Muscle layer of colon (tissue), 2 donors: ENCODE measurements around the gene GTPBP8.

Source experiments
- H3K27ac ChIP-seq: one replicate; pipeline ENCODE4 v1.7.0; 2013; ENCODE audit warnings: low read depth, mild to moderate bottlenecking, low read length, moderate library complexity
- H3K27me3 ChIP-seq, 2 donors: one replicate each; pipeline ENCODE4 v1.7.0; 2013; ENCODE audit warnings: low read length in 2 of 2, mild to moderate bottlenecking in 2 of 2; ENCODE audit not compliant: insufficient read depth in 2 of 2, control insufficient read depth in 1 of 2
- H3K36me3 ChIP-seq: one replicate; pipeline ENCODE4 v1.7.0; 2013; ENCODE audit warnings: mild to moderate bottlenecking, low read length; ENCODE audit not compliant: insufficient read depth
- H3K4me1 ChIP-seq: one replicate; pipeline ENCODE4 v1.7.0; 2013; ENCODE audit warnings: mild to moderate bottlenecking, low read length; ENCODE audit not compliant: insufficient read depth
- H3K4me3 ChIP-seq, 2 donors: one replicate each; pipeline ENCODE4 v1.7.0; 2013; ENCODE audit warnings: low read length in 2 of 2, low read depth in 1 of 2, mild to moderate bottlenecking in 1 of 2, moderate library complexity in 1 of 2
- H3K9ac ChIP-seq: one replicate; pipeline ENCODE4 v1.7.0; 2013; ENCODE audit warnings: low read length
- H3K9me3 ChIP-seq: one replicate; pipeline ENCODE4 v1.7.0; 2013; ENCODE audit warnings: mild to moderate bottlenecking, low read length
- donor health status: abdominal sarcoma.
- donor health status: Adenocarcinoma of cecum.

The GTPBP8 gene

DNA sequence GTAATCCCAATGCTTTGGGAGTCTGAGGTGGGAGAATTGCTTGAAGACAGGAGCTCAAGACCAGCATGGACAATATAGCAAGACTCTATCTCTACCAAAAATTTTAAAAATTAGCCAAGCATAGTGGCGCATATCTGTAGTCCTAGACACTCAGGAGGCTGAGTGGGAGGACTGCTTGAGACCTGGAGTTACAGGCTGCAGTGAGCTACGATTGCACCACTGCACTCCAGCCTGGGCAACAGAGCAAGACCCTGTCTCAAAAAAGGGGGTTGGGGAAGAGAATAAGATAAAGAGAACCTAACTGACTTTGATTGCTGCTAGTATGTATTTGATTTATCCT, 16.6 kb upstream of the GTPBP8 start:
- no peaks in the 10 kb centered on the region for H3K4me1 ChIP-seq
- no peak overlapping the region for H3K27ac ChIP-seq
- H3K27me3 ChIP-seq: no peaks in the 10 kb centered on the region
- H3K9me3 ChIP-seq: no peaks in the 10 kb centered on the region
- no peak overlapping the region for H3K9ac ChIP-seq
- no peaks in the 10 kb centered on the region for H3K36me3 ChIP-seq
- H3K4me3 ChIP-seq: no peak overlapping the region

GRCh38 chr3:112974894-112975293, 15.9 kb upstream of the GTPBP8 start, which contains the start of gene CD200R1:
Gene CD200R1, minus strand, starts transcription at chr3:112975103. Its CDS starts 246 bp downstream, at chr3:112974857.
- H3K4me1 ChIP-seq: no peaks in the 10 kb centered on the region
- no peaks in the 10 kb centered on the region for H3K27me3 ChIP-seq
- no peak within 1 kb of the TSS for H3K9ac ChIP-seq
- no peaks in the 10 kb centered on the region for H3K9me3 ChIP-seq
- H3K36me3 ChIP-seq: no peaks in the 10 kb centered on the region
- no peak within 1 kb of the TSS for H3K4me3 ChIP-seq
- H3K27ac ChIP-seq: no peak within 1 kb of the TSS

DNA sequence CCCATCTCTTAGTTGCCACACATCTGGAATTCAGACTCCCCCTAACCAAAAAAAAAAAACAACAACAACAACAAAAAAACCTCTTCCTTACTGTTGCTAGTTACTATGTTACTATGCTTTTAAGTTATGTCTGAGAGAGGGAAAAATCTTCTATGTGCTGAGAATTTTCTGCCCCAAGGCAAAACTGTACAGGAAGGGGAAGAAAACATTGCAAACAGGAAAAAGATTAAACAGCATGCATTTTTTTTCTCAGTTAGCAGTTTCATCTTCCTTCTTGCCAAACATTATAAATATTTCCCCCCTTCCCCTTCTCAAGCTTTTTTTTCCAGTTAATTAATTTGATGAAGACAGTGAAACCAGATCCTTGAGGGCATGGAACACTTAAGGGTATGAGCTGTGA, 14.8 kb upstream of the GTPBP8 start:
- H3K27me3 ChIP-seq: no peaks in the 10 kb centered on the region
- H3K36me3 ChIP-seq: no peaks in the 10 kb centered on the region
- H3K9me3 ChIP-seq: no peaks in the 10 kb centered on the region
- H3K4me1 ChIP-seq: no peaks in the 10 kb centered on the region
- no peak overlapping the region for H3K4me3 ChIP-seq
- no peak overlapping the region for H3K27ac ChIP-seq
- H3K9ac ChIP-seq: no peak overlapping the region

- no peak overlapping the region for H3K4me3 ChIP-seq
- no peaks in the 10 kb centered on the region for H3K36me3 ChIP-seq
- no peaks in the 10 kb centered on the region for H3K27me3 ChIP-seq
- H3K9me3 ChIP-seq: no peaks in the 10 kb centered on the region
- no peak overlapping the region for H3K27ac ChIP-seq
- H3K9ac ChIP-seq: no peak overlapping the region
- H3K4me1 ChIP-seq: no peaks in the 10 kb centered on the region
Measured at GRCh38 chr3:112976953-112977352, 13.8 kb upstream of the GTPBP8 start.

DNA sequence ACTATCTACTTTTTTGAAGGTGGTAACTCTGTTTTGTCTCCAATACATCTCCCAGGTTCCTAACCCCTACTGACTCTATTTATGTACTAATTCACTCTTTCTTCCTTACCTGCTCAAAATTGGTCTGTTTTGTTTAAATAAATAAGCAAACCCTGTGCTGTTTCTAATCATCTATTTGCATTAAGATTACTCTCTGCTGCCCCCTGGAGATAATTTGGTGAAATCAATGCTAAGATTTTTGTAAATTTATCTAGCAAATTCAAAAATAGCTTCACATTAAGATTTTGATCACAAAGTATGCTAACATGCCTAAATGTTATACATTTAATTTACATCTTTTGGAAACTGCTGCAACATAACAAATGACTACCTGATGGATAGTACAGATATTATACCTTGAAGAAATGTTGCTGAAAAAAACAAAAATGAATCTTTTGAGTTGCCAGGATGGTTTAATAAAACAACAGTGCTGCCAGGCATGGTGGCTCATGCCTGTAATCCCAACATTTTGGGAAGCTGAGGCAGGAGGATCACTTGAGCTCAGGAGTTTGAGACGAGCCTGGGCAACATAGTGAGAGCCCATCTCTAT, 11.4 kb upstream of the GTPBP8 start:
- no peaks in the 10 kb centered on the region for H3K9me3 ChIP-seq
- no peak overlapping the region for H3K4me3 ChIP-seq
- no peaks in the 10 kb centered on the region for H3K36me3 ChIP-seq
- no peaks in the 10 kb centered on the region for H3K27me3 ChIP-seq
- H3K4me1 ChIP-seq: no peaks in the 10 kb centered on the region
- H3K27ac ChIP-seq: no peak overlapping the region
- H3K9ac ChIP-seq: no peak overlapping the region

GRCh38 chr3:112980080-112980479, 10.7 kb upstream of the GTPBP8 start:
- Histone ChIP-seq H3K4me1 (no peaks in the 10 kb centered on the region), H3K4me3 (no peak overlapping the region), H3K9me3 (no peaks in the 10 kb centered on the region), H3K36me3 (no peaks in the 10 kb centered on the region), H3K27me3 (no peaks in the 10 kb centered on the region), H3K9ac (no peak overlapping the region), H3K27ac (no peak overlapping the region)

DNA sequence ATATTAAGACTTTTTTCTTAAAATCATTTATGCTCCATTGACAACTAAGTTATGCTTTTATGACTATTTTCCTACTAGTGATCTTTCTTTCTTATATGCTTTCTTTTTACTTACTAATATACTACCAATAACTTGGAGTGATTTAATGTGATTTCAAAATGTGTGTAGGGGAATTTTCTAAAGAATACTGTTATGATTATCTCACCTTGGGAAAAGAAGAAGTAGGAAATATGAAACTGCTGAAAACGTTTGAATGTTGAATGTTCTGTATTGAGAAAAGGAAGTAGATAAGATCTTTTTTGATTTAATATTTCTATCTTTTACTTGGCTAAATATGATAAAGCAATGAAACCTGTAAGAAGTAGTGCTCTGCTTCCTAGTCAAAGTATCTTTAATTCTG, 8.1 kb upstream of the GTPBP8 start:
- Histone ChIP-seq H3K27ac (no peak overlapping the region), H3K27me3 (no peaks in the 10 kb centered on the region), H3K4me1 (no peaks in the 10 kb centered on the region), H3K4me3 (no peak overlapping the region), H3K9ac (no peak overlapping the region), H3K36me3 (no peaks in the 10 kb centered on the region), H3K9me3 (no peaks in the 10 kb centered on the region)

- Histone ChIP-seq H3K36me3 (no peaks in the 10 kb centered on the region), H3K9me3 (no peaks in the 10 kb centered on the region), H3K27me3 (no peaks in the 10 kb centered on the region), H3K4me3 (no peak overlapping the region), H3K27ac (no peak overlapping the region), H3K9ac (no peak overlapping the region), H3K4me1 (no peaks in the 10 kb centered on the region)
Measured at GRCh38 chr3:112984485-112984884, 6.3 kb upstream of the GTPBP8 start.

- H3K9ac ChIP-seq: no peak overlapping the region
- H3K36me3 ChIP-seq: no peaks in the 10 kb centered on the region
- peaks cover 14% of the 10 kb centered on the region for H3K4me1 ChIP-seq
- H3K27ac ChIP-seq: no peak overlapping the region
- no peaks in the 10 kb centered on the region for H3K27me3 ChIP-seq
- H3K9me3 ChIP-seq: no peaks in the 10 kb centered on the region
- no peak overlapping the region for H3K4me3 ChIP-seq
Measured at GRCh38 chr3:112987710-112988334, 3.0 kb upstream of the GTPBP8 start.

DNA sequence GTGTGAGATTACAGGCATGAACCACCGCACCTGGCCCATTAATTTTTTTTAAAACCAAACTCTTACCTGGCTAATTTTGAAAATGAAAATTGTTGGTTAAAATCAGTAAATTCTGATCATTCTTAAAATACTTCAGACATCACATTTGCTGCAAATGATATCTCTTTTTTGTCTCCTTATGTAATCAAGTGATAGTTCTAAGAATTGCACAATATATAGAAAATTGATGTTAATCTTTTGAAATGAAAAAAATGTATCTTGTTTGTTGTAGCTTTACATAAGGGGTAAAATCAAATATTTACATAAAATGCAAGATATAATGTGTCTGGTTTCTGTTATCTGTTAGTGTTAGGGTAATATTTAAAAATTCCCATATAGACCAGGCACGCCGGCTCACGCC, 5.0 kb downstream of the GTPBP8 start:
- Histone ChIP-seq H3K9ac (no peak overlapping the region), H3K27me3 (no peaks in the 10 kb centered on the region), H3K4me3 (no peak overlapping the region), H3K36me3 (peaks cover 8% of the 10 kb centered on the region), H3K4me1 (peaks cover 15% of the 10 kb centered on the region), H3K9me3 (no peaks in the 10 kb centered on the region), H3K27ac (no peak overlapping the region)

- Histone ChIP-seq H3K9me3 (no peaks in the 10 kb centered on the region), H3K9ac (no peak overlapping the region), H3K4me3 (no peak overlapping the region), H3K27ac (no peak overlapping the region), H3K27me3 (no peaks in the 10 kb centered on the region), H3K4me1 (peaks cover 6% of the 10 kb centered on the region), H3K36me3 (peaks cover 31% of the 10 kb centered on the region)
Measured at GRCh38 chr3:113000691-113001090, 9.9 kb downstream of the GTPBP8 start.

- Histone ChIP-seq H3K27me3 (no peaks in the 10 kb centered on the region), H3K27ac (no peak overlapping the region), H3K4me3 (no peak overlapping the region), H3K9me3 (no peaks in the 10 kb centered on the region), H3K36me3 (peaks cover 32% of the 10 kb centered on the region), H3K9ac (no peak overlapping the region), H3K4me1 (peaks cover 6% of the 10 kb centered on the region)
Measured at GRCh38 chr3:113002037-113002436, 11.3 kb downstream of the GTPBP8 start.
